IMR-90 (cell line): ENCODE measurements around the gene ST6GALNAC3.

Source experiments
- CHD1 ChIP-seq: IDR thresholded peaks from 2 replicates; pipeline ENCODE4 v1.6.1; 2012; ENCODE audit warnings: low read depth, low read length, improper control_type of control experiment
- CTCF ChIP-seq: conservative IDR thresholded peaks from 2 replicates; pipeline ENCODE4 v1.5.1; 2012; ENCODE audit warnings: mild to moderate bottlenecking, low read depth, low read length, improper control_type of control experiment
- POLR2A ChIP-seq: IDR thresholded peaks from 2 replicates; pipeline ENCODE4 v1.6.1; 2012; ENCODE audit warnings: mild to moderate bottlenecking, low read depth, low read length
- USF2 ChIP-seq: fragments of 150-350 bp; IDR thresholded peaks from 2 replicates; pipeline ENCODE4 v1.6.1; 2017; ENCODE audit warnings: mild to moderate bottlenecking, antibody characterized with exemption, low read length, low read depth
- TF ChIP-seq, protein P1 (sequence below): fragments of 150-350 bp; IDR thresholded peaks from 2 replicates; pipeline ENCODE4 v1.6.1; 2016; ENCODE audit warnings: low read depth, mild to moderate bottlenecking, low read length, moderate library complexity, borderline replicate concordance

DNA sequence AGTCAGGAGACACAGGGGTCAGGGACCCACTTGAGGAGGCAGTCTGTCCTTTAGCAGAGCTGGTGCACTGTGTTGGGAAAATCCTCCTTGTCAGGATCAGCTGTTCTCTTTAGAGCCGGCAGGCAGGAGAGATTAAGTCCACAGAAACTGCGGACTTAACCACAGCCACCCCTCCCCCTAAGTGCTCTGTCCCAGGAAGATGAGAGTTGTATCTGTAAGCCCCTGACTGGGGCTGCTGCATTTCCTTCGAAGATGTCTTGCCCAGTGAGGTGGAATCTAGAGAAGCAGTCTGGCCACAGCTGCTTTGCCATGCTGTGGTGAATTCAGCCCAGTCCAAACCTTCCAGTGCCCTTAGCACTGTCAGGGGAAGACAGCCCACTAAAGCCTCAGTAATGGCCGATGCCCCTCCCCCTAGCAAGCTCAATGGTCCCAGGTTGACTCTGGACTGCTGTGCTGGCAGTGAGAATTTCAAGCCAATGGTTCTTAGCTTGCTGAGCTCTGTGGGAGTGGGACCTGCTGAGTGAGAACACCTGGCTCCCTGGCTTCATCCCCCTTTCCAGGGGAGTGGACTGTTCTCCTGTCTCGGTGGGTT is 172.8 kb downstream of the ST6GALNAC3 start:
- TF ChIP-seq POLR2A: no peak
- TF ChIP-seq CTCF: no peak
- no peak for TF ChIP-seq USF2
- TF ChIP-seq, protein P1, sequence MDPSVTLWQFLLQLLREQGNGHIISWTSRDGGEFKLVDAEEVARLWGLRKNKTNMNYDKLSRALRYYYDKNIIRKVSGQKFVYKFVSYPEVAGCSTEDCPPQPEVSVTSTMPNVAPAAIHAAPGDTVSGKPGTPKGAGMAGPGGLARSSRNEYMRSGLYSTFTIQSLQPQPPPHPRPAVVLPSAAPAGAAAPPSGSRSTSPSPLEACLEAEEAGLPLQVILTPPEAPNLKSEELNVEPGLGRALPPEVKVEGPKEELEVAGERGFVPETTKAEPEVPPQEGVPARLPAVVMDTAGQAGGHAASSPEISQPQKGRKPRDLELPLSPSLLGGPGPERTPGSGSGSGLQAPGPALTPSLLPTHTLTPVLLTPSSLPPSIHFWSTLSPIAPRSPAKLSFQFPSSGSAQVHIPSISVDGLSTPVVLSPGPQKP: no peak
- no peak for TF ChIP-seq CHD1
